C4-2B (cell line): ENCODE results near the gene NARF.

ENCODE experiments used
- CTCF ChIP-seq: fragments of 450-650 bp; conservative IDR thresholded peaks from 2 replicates; pipeline ENCODE4 v1.5.1; 2017; ENCODE audit warnings: mild to moderate bottlenecking
- ZFX ChIP-seq: fragments of 450-650 bp; IDR thresholded peaks from 2 replicates; pipeline ENCODE4 v1.6.1; 2017

DNA sequence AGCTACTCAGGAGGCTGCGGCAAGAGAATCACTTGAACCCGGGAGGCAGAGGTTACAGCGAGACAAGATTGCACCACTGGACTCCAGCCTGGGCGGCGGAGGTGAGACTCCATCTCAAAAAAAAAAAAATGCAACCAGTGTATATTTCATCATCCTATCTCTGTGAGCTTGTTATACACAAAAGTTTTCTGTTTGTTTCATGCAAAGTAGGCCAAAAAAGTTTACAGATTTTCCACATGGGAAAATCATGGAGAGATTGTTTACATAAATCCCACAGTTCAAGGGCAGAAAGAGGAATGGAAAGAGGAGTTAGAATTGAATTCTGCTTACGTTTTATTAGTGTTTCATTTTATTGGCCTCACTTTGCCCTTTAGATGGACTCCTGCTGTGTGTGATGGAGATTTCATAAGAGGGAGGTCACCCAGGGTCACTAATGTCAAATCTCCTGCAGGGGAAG lies 24.7 kb downstream of the NARF start:
- TF ChIP-seq CTCF (no peak), ZFX (no peak)
